Right cardiac atrium (tissue), 5 donors: ENCODE results near the gene GABRB2. TPM values are rescaled to one million over a fixed set of nuclear protein-coding genes. Genes with fewer than 3 reads are reported as not detected.
"Not testable (repeated sequence)": the region's sequence is repeated elsewhere in the genome, so short reads cannot be mapped to it uniquely, and the experiment has no call there.

Source experiments
- ATAC-seq, 2 donors: fragments of 200-7000 bp; cut with Tn5 transposase; one replicate each; pipeline versions ENCODE4 v1.8.0 to v1.9.1; 2020; ENCODE audit warnings: moderate library complexity in 2 of 2, mild to moderate bottlenecking in 1 of 2
- DNase-seq, 3 donors: peaks; one replicate each; pipeline ENCODE4 v3.0.0-alpha.2; 2020
- H3K27ac ChIP-seq: one replicate; pipeline ENCODE4 v1.5.1; 2013; ENCODE audit warnings: mild to moderate bottlenecking, low read length, control low read depth, moderate library complexity
- H3K27me3 ChIP-seq: one replicate; pipeline ENCODE4 v1.6.1; 2013; ENCODE audit not compliant: control insufficient read depth, insufficient read depth
- H3K4me1 ChIP-seq: one replicate; pipeline ENCODE4 v1.6.1; 2013; ENCODE audit warnings: low read length; ENCODE audit not compliant: control insufficient read depth, insufficient read depth
- H3K4me3 ChIP-seq: one replicate; pipeline ENCODE4 v1.5.1; 2013; ENCODE audit warnings: low read length, control low read depth
- H3K9me3 ChIP-seq: one replicate; pipeline ENCODE4 v1.6.1; 2013; ENCODE audit warnings: low read length; ENCODE audit not compliant: control insufficient read depth
- WGBS: extraction: QIAGEN DNeasy Blood & Tissue Kit; methylation state at CpG from one replicate; pipeline ENCODE4 v1.1.7; 2013; 5-methylcytosine and 5-hydroxymethylcytosine counted together
- intact Hi-C, 4 donors: fragments of 100-400 bp; cut with DNase I; formaldehyde crosslinking; loops; one replicate each; pipeline versions ENCODE4 v1.11.0 to v1.14.0; 2022 to 2023
- polyA plus RNA-seq: library from polyadenylated mRNA; stranded (reverse); fragments of 200-250 nt; gene quantifications from one replicate; pipeline ENCODE4 v1.2.3, GENCODE V29; 2013
- total RNA-seq, 4 donors: library from RNA; stranded (reverse); fragmentation: NEBNext Ultra II Directional; extraction: Animal tissue kit (Norgen Biotek cat#: 25700); gene quantifications; one replicate each; pipeline ENCODE4 v1.2.1, GENCODE V29; 2021
- donor health status: healthy with polysubstance abuse.
- donor health status: DM: no; HTN: yes; CAD: no.
- donor health status: DM: no; HTN: no; CAD: no.
- donor health status: DM: no; HTN: yes; CAD: no; lungs with severe emphysema.
- donor health status: DM: yes; HTN: yes; CAD: no.

Gene GABRB2
- total and polyA plus RNA-seq, 5 donors = 0.02 to 0.53 (median 0.11) TPM

DNA sequence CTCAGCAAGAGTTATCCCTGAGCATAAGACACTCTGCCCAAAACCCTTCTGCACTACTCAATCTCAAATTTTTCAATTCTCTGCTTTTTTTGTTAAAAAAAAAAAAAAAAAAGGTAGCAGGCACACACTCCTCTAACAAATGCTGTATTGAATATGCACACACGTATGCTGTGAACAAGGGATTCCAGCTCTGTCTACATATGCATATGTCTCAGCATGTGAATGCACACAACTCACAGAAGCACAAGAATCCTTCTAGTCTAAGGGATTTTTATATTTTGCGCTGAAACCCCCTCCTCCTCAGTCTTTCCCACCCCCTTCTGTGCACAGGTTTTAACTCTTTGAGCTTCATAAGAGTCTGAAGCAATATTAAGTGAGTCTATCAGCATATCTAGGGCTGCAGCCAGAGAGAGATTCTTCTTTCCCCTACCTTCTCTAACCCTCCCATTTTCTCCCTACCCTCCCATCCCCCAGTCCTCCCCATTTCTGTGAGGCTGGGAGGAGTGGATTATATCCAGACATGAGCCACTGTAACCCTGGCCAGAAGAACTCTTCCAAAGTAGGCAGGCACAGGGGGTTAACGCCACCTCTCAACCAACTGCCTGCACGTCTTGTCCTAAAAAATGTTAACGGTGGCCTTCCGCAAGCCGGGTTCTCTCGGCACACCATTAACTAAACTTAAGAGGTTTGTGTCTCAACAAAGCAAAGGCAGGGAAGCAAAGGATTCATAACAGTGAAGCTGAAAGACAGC, 1.0 kb downstream of the GABRB2 start:
- no peak overlapping the region for H3K27ac ChIP-seq
- DNase-seq (no peak), ATAC-seq (no peak)
- no peak overlapping the region for H3K4me3 ChIP-seq
- H3K4me1 ChIP-seq = peaks cover 1% of the 10 kb centered on the region
- H3K9me3 ChIP-seq = no peaks in the 10 kb centered on the region
- no peaks in the 10 kb centered on the region for H3K27me3 ChIP-seq
- intact Hi-C loops = no loop called here
- 17% methylated on average over 8 of the region's 8 CpGs for WGBS

DNA sequence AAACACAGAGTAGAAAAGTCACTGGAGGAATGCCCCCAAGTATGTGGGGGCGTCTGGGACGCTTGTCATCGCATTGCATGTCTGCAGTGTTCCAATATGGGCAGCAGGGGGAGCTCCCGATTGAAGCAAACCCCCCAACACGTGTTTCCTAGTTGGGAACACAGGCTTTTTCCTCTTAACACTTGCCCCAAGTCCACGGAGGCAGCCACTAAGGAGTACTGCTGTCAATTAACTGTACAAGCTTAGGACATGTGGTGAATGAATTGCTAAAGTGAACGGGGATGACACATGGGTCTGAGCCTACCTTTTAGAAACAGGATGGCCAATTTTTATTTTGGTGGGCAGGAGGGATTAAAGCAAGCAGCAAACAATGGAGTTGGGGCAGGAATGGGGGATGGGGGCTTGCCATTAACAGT, 2.2 kb downstream of the GABRB2 start:
- Histone ChIP-seq H3K9me3 (no peaks in the 10 kb centered on the region), H3K27ac (no peak overlapping the region), H3K4me3 (no peak overlapping the region), H3K27me3 (no peaks in the 10 kb centered on the region), H3K4me1 (peaks cover 1% of the 10 kb centered on the region)
- no peak for ATAC-seq
- DNase-seq = peak in 2 of 3 donors; percentile 46 to 59
- WGBS = 5% methylated on average over 7 of the region's 7 CpGs
- intact Hi-C loops = loop anchor here in 1 of 4 donors (5.0 kb wide), 1 partner anchor 1803 kb away; no protein-coding TSS in a partner anchor

DNA sequence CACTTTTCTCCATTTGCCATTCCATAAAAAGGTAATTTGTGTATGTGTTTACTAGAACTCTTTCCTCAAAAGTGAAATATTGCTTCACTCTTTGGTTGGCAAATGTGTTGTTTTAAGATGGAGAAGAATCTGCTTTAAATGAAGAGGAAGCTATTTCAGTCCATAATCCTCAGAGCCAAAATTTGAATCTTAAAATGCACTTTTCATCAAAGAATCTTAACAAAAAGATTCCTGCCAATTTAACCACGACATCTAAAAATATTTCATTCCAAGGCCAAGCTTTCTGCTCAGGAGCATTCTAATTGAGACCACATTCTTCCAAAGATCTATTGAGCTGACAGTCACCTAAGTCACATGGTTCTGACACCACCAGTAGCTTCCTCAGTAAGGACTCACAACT, 7.5 kb downstream of the GABRB2 start:
- Histone ChIP-seq H3K4me3 (no peak overlapping the region), H3K4me1 (no peaks in the 10 kb centered on the region), H3K27me3 (no peaks in the 10 kb centered on the region), H3K9me3 (no peaks in the 10 kb centered on the region), H3K27ac (no peak overlapping the region)
- 34% methylated on average over 1 of the region's 1 CpG for WGBS
- DNase-seq (no peak), ATAC-seq (no peak)
- intact Hi-C loops = no loop called here

DNA sequence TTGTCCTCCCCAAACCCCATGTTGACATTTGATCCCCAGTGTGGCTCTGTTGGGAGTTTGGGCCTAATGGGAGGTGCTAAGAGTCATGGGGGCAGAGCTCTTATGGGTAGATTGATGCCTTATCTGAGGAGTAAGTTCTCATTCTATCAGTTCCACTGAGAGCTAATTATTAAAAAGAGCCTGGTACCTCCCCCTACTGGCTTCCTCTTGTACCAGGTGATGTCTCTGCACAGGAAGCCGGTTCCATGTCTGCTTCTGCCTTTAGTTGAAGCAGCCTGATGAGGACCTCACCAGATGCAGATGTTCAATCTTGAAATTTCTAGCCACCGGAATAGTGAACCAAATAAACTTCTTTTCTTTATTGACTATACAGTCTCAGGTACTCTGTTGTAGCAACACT, 10.8 kb downstream of the GABRB2 start:
- intact Hi-C loops = no loop called here
- no peak for DNase-seq
- Histone ChIP-seq H3K27ac (no peak overlapping the region), H3K9me3 (no peaks in the 10 kb centered on the region), H3K4me3 (no peak overlapping the region), H3K4me1 (no peaks in the 10 kb centered on the region), H3K27me3 (no peaks in the 10 kb centered on the region)
- WGBS = 82% methylated on average over 2 of the region's 2 CpGs
- no peak for ATAC-seq

DNA sequence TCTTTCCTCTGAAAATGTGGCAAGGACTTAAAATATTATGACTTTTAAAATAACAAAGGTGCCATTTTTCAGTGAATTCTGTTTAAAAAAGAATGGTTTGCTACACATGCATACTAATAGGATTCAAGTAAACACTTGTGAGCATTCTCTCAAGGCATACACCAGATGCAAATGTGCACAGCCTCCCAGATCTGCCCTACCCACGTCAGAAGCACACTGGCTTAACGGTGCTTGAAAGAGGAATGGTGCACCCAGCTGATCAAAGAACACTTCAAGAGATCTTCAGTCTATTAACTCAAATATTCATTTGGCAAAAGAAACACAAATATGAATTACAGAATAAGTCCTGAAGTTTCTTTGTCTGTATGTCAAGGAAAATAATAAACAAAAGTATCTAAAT, 15.8 kb downstream of the GABRB2 start:
- H3K4me1 ChIP-seq = no peaks in the 10 kb centered on the region
- no peak overlapping the region for H3K27ac ChIP-seq
- H3K27me3 ChIP-seq = no peaks in the 10 kb centered on the region
- no peaks in the 10 kb centered on the region for H3K9me3 ChIP-seq
- WGBS = 42% methylated on average over 2 of the region's 2 CpGs
- DNase-seq = no peak
- ATAC-seq = no peak
- H3K4me3 ChIP-seq = no peak overlapping the region
- intact Hi-C loops = no loop called here

DNA sequence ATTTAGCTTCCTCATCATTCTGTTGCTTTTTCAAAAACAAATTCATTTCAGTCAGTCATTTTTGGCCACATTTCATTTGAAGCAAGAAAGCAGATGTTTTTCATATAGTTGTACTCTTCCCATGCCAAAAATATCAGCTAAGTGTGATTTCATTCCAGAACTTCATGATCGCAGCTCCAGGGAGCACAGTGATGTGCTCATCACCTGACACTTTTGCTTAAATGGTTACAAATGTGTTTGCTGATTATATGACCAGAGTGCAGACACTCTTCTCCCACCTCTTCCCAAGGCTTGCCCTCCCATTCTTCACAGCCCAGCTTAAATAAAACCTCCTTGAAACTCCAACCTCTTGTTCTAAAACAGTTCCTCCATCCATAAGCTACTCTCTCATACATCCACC, 32.6 kb downstream of the GABRB2 start:
- H3K9me3 ChIP-seq = no peaks in the 10 kb centered on the region
- ATAC-seq = no peak
- 22% methylated on average over 1 of the region's 1 CpG for WGBS
- H3K4me3 ChIP-seq = no peak overlapping the region
- intact Hi-C loops = no loop called here
- no peaks in the 10 kb centered on the region for H3K27me3 ChIP-seq
- no peak overlapping the region for H3K27ac ChIP-seq
- DNase-seq = no peak
- no peaks in the 10 kb centered on the region for H3K4me1 ChIP-seq

DNA sequence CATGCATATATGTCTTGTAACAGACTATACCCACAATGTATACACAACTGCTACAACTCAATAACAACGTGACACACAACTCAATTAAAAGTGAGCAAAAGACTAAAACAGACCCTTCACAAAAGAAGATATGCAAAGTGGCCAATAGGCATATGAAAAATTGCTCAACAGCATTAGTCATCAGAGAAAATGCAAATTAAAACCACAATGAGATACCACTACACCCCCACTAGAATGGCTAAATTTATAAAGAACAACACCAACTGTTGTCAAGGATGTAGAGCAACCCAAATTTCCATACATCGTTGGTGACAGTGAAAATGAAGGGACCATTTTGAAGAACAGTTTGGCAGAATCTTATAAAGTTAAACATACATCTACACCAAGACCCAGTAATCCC, 38.9 kb downstream of the GABRB2 start:
- whole genome bisulfite sequencing = 55% methylated on average over 2 of the region's 2 CpGs
- Histone ChIP-seq H3K4me1 (no peaks in the 10 kb centered on the region), H3K9me3 (no peaks in the 10 kb centered on the region), H3K27ac (no peak overlapping the region), H3K4me3 (no peak overlapping the region), H3K27me3 (no peaks in the 10 kb centered on the region)
- intact Hi-C loops = no loop called here
- no peak for DNase-seq
- no peak for ATAC-seq

DNA sequence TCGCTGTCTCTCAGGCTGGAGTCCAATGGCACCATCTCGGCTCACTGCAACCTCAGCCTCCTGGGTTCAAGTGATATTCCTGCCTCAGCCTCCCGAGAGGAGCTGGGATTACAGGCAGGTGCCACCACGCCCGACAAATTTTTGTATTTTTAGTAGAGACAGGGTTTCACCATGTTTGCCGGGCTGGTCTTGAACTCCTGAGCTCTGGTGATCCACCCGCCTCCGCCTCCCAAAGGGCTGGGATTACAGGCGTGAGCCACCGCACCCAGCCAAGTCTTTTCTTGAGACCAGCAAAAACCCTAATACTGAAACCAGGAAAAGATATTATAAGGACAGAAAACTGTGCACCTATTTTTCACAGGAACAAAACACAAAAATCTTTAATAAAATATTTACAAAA, 41.4 kb downstream of the GABRB2 start:
- intact Hi-C loops, H3K4me1 ChIP-seq, H3K4me3 ChIP-seq, ATAC-seq, H3K9me3 ChIP-seq, H3K27ac ChIP-seq, H3K27me3 ChIP-seq: not testable (repeated sequence)
- WGBS = 88% methylated on average over 10 of the region's 10 CpGs
- peak in 1 of 3 donors; percentile 25 for DNase-seq

DNA sequence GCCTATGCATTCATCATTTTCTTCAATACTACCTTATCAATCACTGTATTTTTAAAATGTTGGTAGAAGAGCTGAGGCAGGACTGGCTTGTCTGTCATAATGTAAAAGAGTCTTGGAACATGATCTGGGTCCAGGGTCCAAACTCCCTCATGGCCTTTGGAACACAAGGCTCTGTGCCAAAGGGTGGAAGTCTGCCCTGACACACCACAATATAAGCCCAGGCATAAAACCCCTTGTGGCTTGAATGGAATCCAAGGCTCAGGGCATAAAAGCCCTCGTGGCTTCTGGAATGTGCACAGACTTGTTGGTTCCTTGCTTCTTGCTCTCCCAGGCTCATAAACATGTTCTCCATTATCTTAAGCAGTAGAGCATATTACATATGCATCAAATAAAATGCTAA, 48.0 kb downstream of the GABRB2 start:
- ATAC-seq = no peak
- Histone ChIP-seq H3K9me3 (peaks cover 3% of the 10 kb centered on the region), H3K4me3 (no peak overlapping the region), H3K27ac (no peak overlapping the region), H3K4me1 (no peaks in the 10 kb centered on the region), H3K27me3 (no peaks in the 10 kb centered on the region)
- WGBS = 64% methylated on average over 1 of the region's 1 CpG
- DNase-seq = no peak
- intact Hi-C loops = no loop called here

DNA sequence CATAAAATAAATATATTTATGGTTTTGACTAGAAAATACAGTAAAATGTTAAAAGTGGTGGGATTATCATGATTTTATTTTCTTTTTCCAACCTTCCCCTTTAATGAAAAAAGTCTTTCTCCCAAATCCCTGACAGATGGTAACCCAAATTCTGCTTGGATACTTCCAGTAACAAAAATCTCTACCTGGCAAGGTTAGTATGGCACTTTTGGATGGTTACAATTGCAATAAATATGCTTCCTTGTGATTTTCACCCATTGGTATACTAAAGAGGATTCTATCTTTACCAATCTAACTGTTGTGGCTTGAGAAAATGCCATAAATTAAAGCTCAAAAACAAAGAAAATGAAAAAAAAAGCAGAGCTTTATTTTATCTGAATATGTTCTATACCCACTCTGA, 62.8 kb downstream of the GABRB2 start:
- H3K9me3 ChIP-seq = no peaks in the 10 kb centered on the region
- no peaks in the 10 kb centered on the region for H3K4me1 ChIP-seq
- ATAC-seq (no peak), DNase-seq (no peak)
- no peaks in the 10 kb centered on the region for H3K27me3 ChIP-seq
- no peak overlapping the region for H3K27ac ChIP-seq
- H3K4me3 ChIP-seq = no peak overlapping the region
- intact Hi-C loops = no loop called here

DNA sequence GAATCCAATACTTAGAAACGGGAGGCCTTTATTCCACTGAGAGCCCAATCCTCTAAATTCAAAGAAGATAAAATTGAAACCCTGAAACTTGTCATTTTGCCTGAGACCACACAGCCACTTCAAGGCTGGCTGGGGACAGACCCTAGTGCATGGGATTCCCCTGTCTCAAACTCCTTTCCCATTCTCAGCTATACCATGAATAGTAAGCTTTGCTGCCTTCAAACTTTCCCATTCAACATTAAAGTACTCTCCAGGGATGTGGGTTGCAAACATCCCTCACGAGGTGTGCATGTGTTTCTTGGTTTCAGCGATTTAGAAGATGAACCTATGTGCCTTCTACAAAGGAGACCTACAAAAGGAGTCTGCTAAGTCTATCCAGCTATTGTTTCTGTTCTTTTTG, 64.6 kb downstream of the GABRB2 start:
- H3K4me1 ChIP-seq = no peaks in the 10 kb centered on the region
- intact Hi-C loops = no loop called here
- ATAC-seq (no peak), DNase-seq (no peak)
- 73% methylated on average over 3 of the region's 3 CpGs for WGBS
- H3K4me3 ChIP-seq = no peak overlapping the region
- no peaks in the 10 kb centered on the region for H3K27me3 ChIP-seq
- no peaks in the 10 kb centered on the region for H3K9me3 ChIP-seq
- H3K27ac ChIP-seq = no peak overlapping the region
